BJ (cell line): ENCODE data around the gene MYO15A. TPM values are rescaled to one million over a fixed set of nuclear protein-coding genes. Genes with fewer than 3 reads are reported as not detected.

Source experiments
- CTCF ChIA-PET: fragments of 350-600 bp; formaldehyde crosslinking; extraction: SDS; loops from one replicate; lab custom pipeline; 2021; ENCODE audit warnings: antibody characterized with exemption, inconsistent platforms; lab: Yijun Ruan, JAX
- POLR2A ChIA-PET: fragments of 300-600 bp; sonication (Branson Sonifier 250); formaldehyde crosslinking; extraction: SDS; loops from one replicate; lab custom pipeline; 2021; ENCODE audit warnings: antibody characterized with exemption; lab: Charles Lee
- DNase-seq: peaks from one replicate; pipeline ENCODE4 v3.0.0-alpha.2; 2011; ENCODE audit warnings: low read depth
- H3K27me3 ChIP-seq: 2 replicates; pipeline ENCODE4 v1.6.0; 2011; ENCODE audit warnings: low read length; ENCODE audit not compliant: control insufficient read depth, insufficient read depth
- H3K36me3 ChIP-seq: 2 replicates; pipeline ENCODE4 v1.5.1; 2011; ENCODE audit warnings: low read length; ENCODE audit not compliant: control insufficient read depth, insufficient read depth
- H3K4me3 ChIP-seq: 2 replicates; pipeline ENCODE4 v1.5.1; 2011; ENCODE audit warnings: low read depth, mild to moderate bottlenecking, control low read depth, low read length
- polyA plus RNA-seq: library from polyadenylated mRNA; depleted of rRNA; stranded (reverse); fragments of >200 nt; gene quantifications from 2 replicates; pipeline ENCODE4 v1.2.3, GENCODE V29; 2011
- TF ChIP-seq, protein P1 (sequence below): IDR thresholded peaks from 2 replicates; pipeline ENCODE4 v1.5.1; 2011; ENCODE audit warnings: low read depth, mild to moderate bottlenecking, control low read depth, inconsistent platforms, low read length, moderate library complexity; ENCODE audit not compliant: insufficient read depth

The MYO15A gene
- polyA plus RNA-seq, 1 experiment = 1.0 TPM

- TF ChIP-seq, protein P1, sequence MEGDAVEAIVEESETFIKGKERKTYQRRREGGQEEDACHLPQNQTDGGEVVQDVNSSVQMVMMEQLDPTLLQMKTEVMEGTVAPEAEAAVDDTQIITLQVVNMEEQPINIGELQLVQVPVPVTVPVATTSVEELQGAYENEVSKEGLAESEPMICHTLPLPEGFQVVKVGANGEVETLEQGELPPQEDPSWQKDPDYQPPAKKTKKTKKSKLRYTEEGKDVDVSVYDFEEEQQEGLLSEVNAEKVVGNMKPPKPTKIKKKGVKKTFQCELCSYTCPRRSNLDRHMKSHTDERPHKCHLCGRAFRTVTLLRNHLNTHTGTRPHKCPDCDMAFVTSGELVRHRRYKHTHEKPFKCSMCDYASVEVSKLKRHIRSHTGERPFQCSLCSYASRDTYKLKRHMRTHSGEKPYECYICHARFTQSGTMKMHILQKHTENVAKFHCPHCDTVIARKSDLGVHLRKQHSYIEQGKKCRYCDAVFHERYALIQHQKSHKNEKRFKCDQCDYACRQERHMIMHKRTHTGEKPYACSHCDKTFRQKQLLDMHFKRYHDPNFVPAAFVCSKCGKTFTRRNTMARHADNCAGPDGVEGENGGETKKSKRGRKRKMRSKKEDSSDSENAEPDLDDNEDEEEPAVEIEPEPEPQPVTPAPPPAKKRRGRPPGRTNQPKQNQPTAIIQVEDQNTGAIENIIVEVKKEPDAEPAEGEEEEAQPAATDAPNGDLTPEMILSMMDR = no peak
- no peak for DNase-seq
- CTCF ChIA-PET = no interaction called here
- H3K4me3 ChIP-seq = no peak overlapping the region
- no peaks in the 10 kb centered on the region for H3K27me3 ChIP-seq
- POLR2A ChIA-PET = no interaction called here
- no peaks in the 10 kb centered on the region for H3K36me3 ChIP-seq
Observed at GRCh38 chr17:18116078-18116477, 7.5 kb downstream of the MYO15A start.

GRCh38 chr17:18117533-18117932 lies 9.0 kb downstream of the MYO15A start:
- CTCF ChIA-PET = no interaction called here
- no peaks in the 10 kb centered on the region for H3K27me3 ChIP-seq

GRCh38 chr17:18117982-18118975 lies 9.7 kb downstream of the MYO15A start:
- Histone ChIP-seq H3K27me3 (no peaks in the 10 kb centered on the region), H3K36me3 (no peaks in the 10 kb centered on the region), H3K4me3 (no peak overlapping the region)
- CTCF ChIA-PET = no interaction called here
- no peak for DNase-seq
- POLR2A ChIA-PET = no interaction called here
- TF ChIP-seq, protein P1 = no peak

More at GRCh38 chr17:18117533-18117932, 9.0 kb downstream of the MYO15A start:
- POLR2A ChIA-PET = no interaction called here
- Histone ChIP-seq H3K4me3 (no peak overlapping the region), H3K36me3 (no peaks in the 10 kb centered on the region)
- TF ChIP-seq, protein P1 = no peak
- no peak for DNase-seq

DNA sequence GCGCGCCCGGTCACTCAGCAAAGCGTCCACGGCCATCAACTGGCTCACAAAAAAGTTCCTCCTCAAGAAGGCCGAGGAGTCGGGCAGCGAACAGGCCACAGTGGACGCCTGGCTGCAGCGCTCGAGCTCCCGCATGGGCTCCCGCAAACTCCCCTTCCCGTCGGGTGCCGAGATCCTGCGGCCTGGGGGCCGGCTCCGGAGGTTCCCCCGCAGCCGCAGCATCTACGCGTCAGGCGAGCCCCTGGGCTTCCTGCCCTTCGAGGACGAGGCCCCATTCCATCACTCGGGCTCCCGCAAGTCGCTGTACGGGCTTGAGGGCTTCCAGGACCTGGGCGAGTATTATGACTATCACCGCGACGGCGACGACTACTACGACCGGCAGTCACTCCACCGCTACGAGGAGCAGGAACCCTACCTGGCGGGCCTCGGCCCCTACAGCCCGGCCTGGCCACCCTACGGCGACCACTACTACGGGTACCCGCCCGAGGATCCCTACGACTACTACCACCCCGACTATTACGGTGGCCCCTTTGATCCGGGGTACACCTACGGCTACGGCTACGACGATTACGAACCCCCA lies 10.7 kb downstream of the MYO15A start:
- TF ChIP-seq, protein P1 = no peak
- ChIA-PET CTCF (no interaction called here), POLR2A (no interaction called here)
- Histone ChIP-seq H3K27me3 (no peaks in the 10 kb centered on the region), H3K4me3 (no peak overlapping the region), H3K36me3 (no peaks in the 10 kb centered on the region)
- DNase-seq = no peak

- H3K27me3 ChIP-seq = no peaks in the 10 kb centered on the region
- no peaks in the 10 kb centered on the region for H3K36me3 ChIP-seq
- ChIA-PET POLR2A (no interaction called here), CTCF (interaction anchor here (1.1 kb wide), 1 partner anchor 22 kb away, joined by 3 read pairs; no protein-coding TSS in a partner anchor)
- H3K4me3 ChIP-seq = no peak overlapping the region
- DNase-seq = no peak
- TF ChIP-seq, protein P1 = no peak
Observed at GRCh38 chr17:18119938-18120337, 11.4 kb downstream of the MYO15A start.
